Posterior vena cava (tissue), 2 donors: ENCODE results near the gene PTGER2. TPM values are rescaled to one million over a fixed set of nuclear protein-coding genes. Genes with fewer than 3 reads are reported as not detected.

Experiments
- DNase-seq: peaks from one replicate; pipeline ENCODE4 v3.0.0-alpha.2; 2020; ENCODE audit warnings: low spot score
- intact Hi-C, 2 donors: fragments of 100-400 bp; cut with DNase I; formaldehyde crosslinking; loops; one replicate each; pipeline versions ENCODE4 v1.14.1 to v1.14.2; 2022 to 2023
- total RNA-seq, 2 donors: library from RNA; stranded (reverse); fragmentation: NEBNext Ultra II Directional; extraction: Animal tissue kit (Norgen Biotek cat#: 25700); gene quantifications; one replicate each; pipeline ENCODE4 v1.2.1, GENCODE V29; 2021
- donor health status: DM: yes; HTN: yes; CAD: no.
- donor health status: DM: yes; HTN: yes; CAD: no.

The PTGER2 gene
- total RNA-seq, 2 donors from 2014 or later = 5.3 to 7.4 TPM

DNA sequence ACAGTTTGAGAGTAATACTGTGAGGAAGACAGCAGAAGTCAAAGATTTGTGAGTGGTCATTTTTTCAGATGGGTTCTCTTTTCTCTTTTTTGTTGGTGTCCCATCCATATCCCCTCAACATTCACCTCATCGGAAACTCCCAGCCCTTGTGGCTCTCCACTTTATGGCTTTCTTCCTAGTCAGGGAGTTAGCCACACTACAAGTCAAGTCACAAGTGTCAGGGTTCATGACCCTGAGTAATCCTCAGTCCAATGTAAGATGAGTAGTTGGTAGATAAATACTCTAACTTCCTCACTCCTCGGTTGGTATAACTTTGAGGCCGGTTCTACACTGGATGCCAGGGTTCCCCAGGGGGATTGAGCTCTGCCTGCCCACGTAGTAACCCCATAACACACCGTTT, 41.4 kb downstream of the PTGER2 start:
- intact Hi-C loops = no loop called here
- no peak for DNase-seq

DNA sequence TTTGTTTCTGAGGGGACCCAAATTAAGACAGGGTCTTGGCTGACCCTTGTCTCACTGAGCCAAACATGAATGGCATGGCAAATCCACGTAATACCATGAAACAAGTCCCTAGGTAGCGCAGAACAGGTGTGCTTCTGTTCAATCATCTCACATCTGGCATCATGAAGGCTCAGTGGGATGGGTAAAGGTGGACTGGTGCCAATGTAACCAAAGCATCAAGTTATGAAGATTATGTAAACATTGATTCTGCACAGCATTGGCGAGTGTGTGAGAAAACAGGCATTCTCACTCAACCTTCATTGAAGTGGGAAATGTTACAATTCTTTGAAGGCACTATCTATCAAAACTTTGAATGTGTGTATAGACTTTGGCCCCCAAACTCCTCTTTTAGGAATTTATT, 41.9 kb downstream of the PTGER2 start:
- no peak for DNase-seq
- intact Hi-C loops = no loop called here

DNA sequence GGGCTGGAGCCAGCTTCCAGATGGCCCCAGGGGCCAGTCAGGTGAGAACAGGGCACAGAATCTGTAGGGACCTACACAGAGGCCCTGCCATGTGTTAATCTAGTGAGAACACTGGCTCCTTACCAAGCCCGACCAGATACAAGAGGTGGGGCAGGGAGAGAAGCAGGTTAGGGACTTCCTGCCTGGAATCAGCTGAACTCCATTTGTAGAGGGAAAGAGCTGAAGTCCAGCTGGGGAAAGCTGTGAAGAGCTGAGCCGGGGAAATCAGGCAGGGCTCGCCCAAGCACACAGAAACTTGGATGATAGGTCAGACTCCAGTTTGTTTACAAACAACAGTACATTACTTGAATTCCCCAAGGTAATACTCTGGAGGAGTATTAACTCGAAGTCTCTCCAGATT, 46.7 kb downstream of the PTGER2 start:
- DNase-seq = no peak
- intact Hi-C loops = no loop called here

DNA sequence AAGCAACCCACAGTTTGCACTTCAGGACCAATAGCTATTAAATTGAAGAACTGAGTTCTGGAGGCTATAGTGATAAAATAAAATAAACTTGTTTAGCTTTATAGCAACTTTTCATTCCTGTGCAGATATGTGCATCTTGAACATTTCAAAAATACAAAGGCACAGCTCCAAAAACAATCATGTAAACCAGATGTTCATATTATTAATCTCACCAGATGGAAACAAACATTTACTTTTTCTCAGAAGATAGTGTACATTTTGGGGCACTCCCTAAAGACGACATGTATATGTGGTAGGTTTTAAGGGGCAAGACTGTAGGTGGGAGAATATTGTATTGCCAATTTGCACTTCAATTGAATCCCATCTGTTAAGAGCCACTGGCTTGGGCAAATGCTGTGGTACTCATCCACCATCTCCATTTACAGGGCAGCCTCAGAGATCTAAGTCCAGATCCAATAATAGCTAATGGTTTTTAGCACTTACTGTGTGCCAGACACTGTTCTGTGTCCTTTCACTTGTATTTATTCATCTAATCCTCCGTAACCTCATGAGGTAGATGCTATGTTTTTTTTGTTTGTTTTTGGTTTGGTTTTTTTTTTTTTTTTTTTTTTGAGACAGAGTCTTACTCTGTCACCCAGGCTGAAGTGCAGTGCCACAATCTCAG, 49.1 kb downstream of the PTGER2 start:
- no peak for DNase-seq
- intact Hi-C loops = no loop called here

DNA sequence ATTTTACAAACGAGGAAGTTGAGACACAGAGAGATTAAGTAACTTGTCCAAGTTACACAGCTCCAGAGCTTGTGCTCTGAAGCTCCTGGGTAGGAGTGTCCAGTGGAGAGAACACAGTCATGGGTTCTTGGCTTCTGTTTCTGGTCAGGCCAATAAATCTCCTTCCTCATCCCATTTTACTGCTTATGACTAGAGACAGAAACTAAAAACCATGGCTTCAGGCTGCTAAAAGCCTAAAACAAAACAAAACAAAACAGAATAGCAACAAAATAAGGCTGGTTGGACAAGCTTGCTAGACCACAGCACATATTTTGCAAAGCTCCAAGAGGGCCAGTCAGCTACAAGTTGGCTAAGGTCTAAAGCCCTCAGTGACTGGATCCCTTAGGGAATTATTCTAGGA, 49.8 kb downstream of the PTGER2 start:
- intact Hi-C loops = no loop called here
- no peak for DNase-seq

DNA sequence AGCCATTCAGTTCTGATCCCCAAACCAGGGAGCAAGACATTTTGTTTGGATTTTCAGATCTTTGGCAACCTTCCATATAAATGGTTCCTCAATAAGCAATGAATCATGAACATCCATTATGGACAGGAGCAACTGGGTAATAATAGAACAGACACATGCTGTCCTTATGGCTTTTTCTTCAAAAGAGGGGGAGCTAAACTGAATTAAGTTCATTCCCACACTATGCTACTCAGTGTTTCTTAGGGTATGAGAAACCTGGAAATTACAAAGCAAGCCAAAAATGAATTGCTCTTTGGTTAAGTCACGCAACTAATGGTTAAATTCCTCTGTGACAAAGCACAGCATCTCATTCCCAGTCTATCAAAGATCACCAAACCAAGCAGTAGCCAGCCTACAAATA, 51.0 kb downstream of the PTGER2 start:
- DNase-seq = no peak
- intact Hi-C loops = no loop called here

DNA sequence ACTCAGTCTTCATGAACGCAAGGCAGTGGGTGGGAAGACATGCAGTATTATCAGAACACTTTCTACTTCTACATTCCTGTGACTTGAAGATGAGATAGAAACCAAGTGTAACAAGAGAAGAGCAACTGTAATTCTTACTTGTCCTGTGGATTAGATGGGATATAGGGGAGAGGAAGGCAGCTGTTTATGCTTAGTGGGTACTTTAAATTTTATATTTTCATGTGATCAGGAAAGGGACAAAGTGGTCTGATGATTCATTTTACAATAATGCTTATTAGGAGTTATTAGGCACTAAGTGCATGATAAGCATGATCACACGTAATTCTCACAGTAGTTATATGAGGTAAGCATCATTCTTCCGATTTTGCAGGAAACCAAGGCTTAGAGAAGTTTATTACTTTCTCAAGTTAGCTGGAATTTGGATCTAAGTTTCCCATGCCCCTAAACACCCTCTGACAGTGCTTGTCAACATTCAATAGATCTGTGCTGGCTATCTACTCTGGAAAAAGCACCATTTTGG, 52.7 kb downstream of the PTGER2 start:
- intact Hi-C loops = no loop called here
- no peak for DNase-seq

DNA sequence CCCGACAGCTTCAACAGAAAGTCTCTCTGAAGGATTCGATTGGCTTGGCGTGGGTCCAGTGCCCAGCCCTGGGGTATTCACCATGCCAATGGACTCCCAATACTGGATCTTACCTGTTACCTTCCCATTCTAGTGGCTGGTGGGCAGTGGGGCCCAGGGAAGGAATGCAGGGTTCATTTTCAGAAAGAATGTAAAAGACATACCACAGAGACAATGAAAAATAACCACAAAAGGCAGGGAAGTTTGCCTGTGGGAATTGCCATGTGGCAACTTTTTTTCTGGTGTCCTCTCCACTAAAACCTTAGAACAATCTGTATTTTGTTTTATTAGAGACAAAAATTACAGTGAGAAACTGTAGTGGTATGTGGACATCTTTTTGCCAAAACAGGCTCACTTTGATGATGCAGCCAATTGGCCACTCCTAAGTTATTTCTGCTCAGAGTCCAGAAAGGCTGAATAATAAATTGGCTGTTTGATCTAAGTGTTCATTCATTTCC, 55.2 kb downstream of the PTGER2 start:
- intact Hi-C loops = no loop called here
- no peak for DNase-seq

DNA sequence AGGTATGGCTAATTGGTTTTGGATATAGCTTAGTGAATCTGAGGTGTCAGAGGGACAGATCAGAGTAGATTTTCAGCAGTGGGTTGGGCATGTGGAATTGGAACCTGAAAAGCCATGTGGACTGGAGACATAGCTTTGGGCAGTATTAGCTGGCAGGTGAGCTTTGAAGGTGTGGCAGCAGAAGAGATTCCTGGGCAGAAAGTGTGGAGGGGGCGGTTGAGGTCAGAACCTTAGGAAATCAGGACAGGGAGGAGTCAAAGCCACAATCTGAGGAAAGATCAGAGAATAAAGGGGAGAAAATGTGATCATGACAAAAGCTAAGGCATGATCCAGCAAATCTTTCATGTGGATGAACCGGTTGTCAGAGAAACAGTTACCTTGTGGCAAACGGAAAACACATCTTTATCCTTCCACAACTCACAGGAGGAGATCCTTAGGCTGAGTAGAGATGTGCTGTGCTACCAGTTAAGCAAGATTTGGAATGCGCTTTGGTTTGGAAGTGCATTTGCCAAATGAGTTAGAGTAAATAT, 56.4 kb downstream of the PTGER2 start:
- no peak for DNase-seq
- intact Hi-C loops = no loop called here

DNA sequence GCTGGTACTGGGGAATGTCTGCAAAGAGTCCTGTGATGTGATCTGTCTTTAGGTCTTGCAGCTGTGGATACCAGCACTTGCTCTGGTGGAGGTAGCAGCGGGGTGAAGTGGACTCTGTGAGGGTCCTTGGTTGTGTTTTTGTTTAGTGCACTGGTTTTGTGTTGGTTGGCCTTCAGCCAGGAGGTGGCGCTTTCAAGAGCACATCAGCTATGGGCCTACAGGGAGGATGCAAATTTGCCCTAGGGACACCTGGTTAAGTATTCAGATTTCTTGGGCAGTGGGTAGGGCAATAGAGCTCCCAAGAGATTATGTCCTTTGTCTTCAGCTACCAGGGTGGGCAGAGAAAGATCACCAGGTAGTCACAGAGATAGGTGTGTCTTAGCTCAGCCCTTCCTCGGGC, 63.8 kb downstream of the PTGER2 start:
- intact Hi-C loops = no loop called here
- DNase-seq = no peak

Other genes with a start within 250 kb of the PTGER2 start
- 10 to 100 TPM; 49.8 to 56.9 TPM for gene NID2, start 245.3 kb upstream of the PTGER2 start, total RNA-seq
- 1 to 10 TPM; 2.9 to 4.5 TPM for gene PTGDR, start 46.6 kb upstream of the PTGER2 start, total RNA-seq
- gene TXNDC16, start 238.2 kb downstream of the PTGER2 start, total RNA-seq = 1 to 10 TPM; 5.0 to 9.9 TPM
- gene GPR137C, start 238.5 kb downstream of the PTGER2 start, total RNA-seq = under 1 TPM; 0.32 to 0.33 TPM